HEK293 (cell line): Measurements from ENCODE around the gene PMF1.

Experiments used
- CTCF ChIA-PET: fragments of 350-600 bp; formaldehyde crosslinking; extraction: SDS; loops from one replicate; lab custom pipeline; 2021; ENCODE audit warnings: antibody characterized with exemption; lab: Yijun Ruan, JAX
- POLR2A ChIA-PET: fragments of 300-600 bp; formaldehyde crosslinking; extraction: SDS; loops from one replicate; lab custom pipeline; 2020; ENCODE audit warnings: antibody characterized with exemption, inconsistent platforms; lab: Yijun Ruan, JAX
- H3K27ac ChIP-seq: fragments of 200-500 bp; sonication (Bioruptor generic); 2 replicates; pipeline ENCODE4 v1.5.1; 2014; ENCODE audit warnings: low read depth, low read length, control low read depth, inconsistent platforms; ENCODE audit errors: extremely low read depth
- H3K36me3 ChIP-seq, 2 experiments: fragments of 200-500 bp in 1 of 2; sonication (Bioruptor generic) in 1 of 2; 1 replicate in 1 of 2; 2 replicates in 1 of 2; pipeline ENCODE4 v1.5.1; 2014 to 2017; ENCODE audit warnings: inconsistent platforms in 2 of 2, low read length in 2 of 2; ENCODE audit not compliant: control insufficient read depth in 2 of 2, insufficient read depth in 1 of 2
- H3K4me1 ChIP-seq: fragments of 200-500 bp; sonication (Bioruptor generic); 2 replicates; pipeline ENCODE4 v1.5.1; 2014; ENCODE audit warnings: mild to moderate bottlenecking, low read length, inconsistent platforms; ENCODE audit not compliant: control insufficient read depth, insufficient read depth
- H3K4me3 ChIP-seq: 2 replicates; pipeline ENCODE4 v1.5.1; 2011; ENCODE audit warnings: low read depth, mild to moderate bottlenecking, control low read depth, low read length, moderate library complexity
- H3K9me3 ChIP-seq: fragments of 200-500 bp; sonication (Bioruptor generic); 2 replicates; pipeline ENCODE4 v1.5.1; 2014; ENCODE audit warnings: low read depth, low read length, inconsistent platforms; ENCODE audit not compliant: control insufficient read depth, insufficient read depth
- HOXA7 ChIP-seq: sonication (generic); formaldehyde crosslinking; IDR thresholded peaks from 2 replicates; pipeline ENCODE4 v1.8.1; 2022; ENCODE audit warnings: missing genetic modification reagents, borderline replicate concordance
- MZF1 ChIP-seq: fragments of 450-650 bp; formaldehyde crosslinking; IDR thresholded peaks from 2 replicates; pipeline ENCODE4 v1.5.1; 2017; ENCODE audit warnings: missing biosample characterization, missing genetic modification characterization, borderline replicate concordance
- REPIN1 ChIP-seq: fragments of 450-650 bp; formaldehyde crosslinking; IDR thresholded peaks from 2 replicates; pipeline ENCODE4 v1.5.1; 2017; ENCODE audit warnings: missing biosample characterization, missing genetic modification characterization, low read depth
- WT1 ChIP-seq: fragments of 450-650 bp; formaldehyde crosslinking; IDR thresholded peaks from 2 replicates; pipeline ENCODE4 v1.5.1; 2016; ENCODE audit warnings: missing biosample characterization, missing genetic modification characterization
- ZNF324 ChIP-seq: fragments of 450-650 bp; formaldehyde crosslinking; IDR thresholded peaks from 2 replicates; pipeline ENCODE4 v1.5.1; 2016; ENCODE audit warnings: missing biosample characterization, missing genetic modification characterization
- ZNF394 ChIP-seq: fragments of 450-650 bp; formaldehyde crosslinking; IDR thresholded peaks from 2 replicates; pipeline ENCODE4 v1.5.1; 2016; ENCODE audit warnings: missing biosample characterization, missing genetic modification characterization, mild to moderate bottlenecking, moderate library complexity, borderline replicate concordance
- ZNF404 ChIP-seq: fragments of 450-650 bp; formaldehyde crosslinking; IDR thresholded peaks from 2 replicates; pipeline ENCODE4 v1.5.1; 2017; ENCODE audit warnings: missing biosample characterization, missing genetic modification characterization
- ZNF501 ChIP-seq: fragments of 450-650 bp; formaldehyde crosslinking; IDR thresholded peaks from 2 replicates; pipeline ENCODE4 v1.5.1; 2016; ENCODE audit warnings: missing biosample characterization, missing genetic modification characterization
- ZNF621 ChIP-seq: fragments of 450-650 bp; formaldehyde crosslinking; IDR thresholded peaks from 2 replicates; pipeline ENCODE4 v1.5.1; 2017; ENCODE audit warnings: missing biosample characterization, missing genetic modification characterization
- ZNF626 ChIP-seq: fragments of 450-650 bp; sonication (Bioruptor Pico); formaldehyde crosslinking; IDR thresholded peaks from 2 replicates; pipeline ENCODE4 v1.5.1; 2018; ENCODE audit warnings: missing biosample characterization, missing genetic modification characterization, inconsistent platforms
- TF ChIP-seq, protein P1 (sequence below): fragments of 450-650 bp; formaldehyde crosslinking; IDR thresholded peaks from 2 replicates; pipeline ENCODE4; 2016; ENCODE audit warnings: missing biosample characterization, missing genetic modification characterization
- TF ChIP-seq, protein P2 (sequence below): fragments of 450-650 bp; formaldehyde crosslinking; IDR thresholded peaks from 2 replicates; pipeline ENCODE4 v1.5.1; 2016; ENCODE audit warnings: missing biosample characterization, missing genetic modification characterization
- TF ChIP-seq, protein P3 (sequence below): fragments of 450-650 bp; formaldehyde crosslinking; IDR thresholded peaks from 2 replicates; pipeline ENCODE4 v1.5.1; 2017; ENCODE audit warnings: missing biosample characterization, missing genetic modification characterization
- TF ChIP-seq, protein P4 (sequence below): fragments of 450-650 bp; formaldehyde crosslinking; IDR thresholded peaks from 2 replicates; pipeline ENCODE4 v1.5.1; 2017; ENCODE audit warnings: missing biosample characterization, missing genetic modification characterization
- TF ChIP-seq, protein P5 (sequence below): fragments of 450-650 bp; formaldehyde crosslinking; IDR thresholded peaks from 2 replicates; pipeline ENCODE4 v1.5.1; 2016; ENCODE audit warnings: missing biosample characterization, missing genetic modification characterization

PMF1 gene

DNA sequence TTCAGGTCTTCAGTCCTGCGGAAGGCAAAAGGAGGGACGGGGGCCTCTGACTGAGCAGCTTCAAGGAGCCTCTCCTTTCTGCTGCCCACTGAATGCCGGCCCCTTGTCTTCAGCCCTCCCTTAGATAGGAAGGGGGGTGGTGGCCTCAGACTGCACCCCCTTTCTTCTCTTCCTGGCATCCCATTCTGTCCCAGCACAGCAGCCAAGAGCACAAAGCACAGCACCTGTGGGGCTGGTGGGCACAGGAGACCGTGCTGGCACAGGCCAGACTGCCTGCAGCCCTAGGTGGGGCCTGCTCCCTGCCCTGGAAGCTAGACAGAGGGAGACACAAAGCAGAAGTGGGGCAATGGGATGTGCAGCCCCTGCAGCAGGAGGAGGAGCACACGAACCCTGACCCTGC, 36.8 kb downstream of the PMF1 start:
- Histone ChIP-seq H3K9me3 (no peaks in the 10 kb centered on the region), H3K4me3 (no peak overlapping the region), H3K4me1 (no peaks in the 10 kb centered on the region), H3K27ac (no peak overlapping the region), H3K36me3 (peaks cover 7 to 63% of the 10 kb centered on the region in 2 experiments; a peak in 2 of 3 replicates)
- no peak for TF ChIP-seq ZNF626 (tag by site-specific recombination)
- no peak for TF ChIP-seq ZNF404 (tag by site-specific recombination)
- no peak for TF ChIP-seq ZNF324 (tag by site-specific recombination)
- TF ChIP-seq, protein P1, sequence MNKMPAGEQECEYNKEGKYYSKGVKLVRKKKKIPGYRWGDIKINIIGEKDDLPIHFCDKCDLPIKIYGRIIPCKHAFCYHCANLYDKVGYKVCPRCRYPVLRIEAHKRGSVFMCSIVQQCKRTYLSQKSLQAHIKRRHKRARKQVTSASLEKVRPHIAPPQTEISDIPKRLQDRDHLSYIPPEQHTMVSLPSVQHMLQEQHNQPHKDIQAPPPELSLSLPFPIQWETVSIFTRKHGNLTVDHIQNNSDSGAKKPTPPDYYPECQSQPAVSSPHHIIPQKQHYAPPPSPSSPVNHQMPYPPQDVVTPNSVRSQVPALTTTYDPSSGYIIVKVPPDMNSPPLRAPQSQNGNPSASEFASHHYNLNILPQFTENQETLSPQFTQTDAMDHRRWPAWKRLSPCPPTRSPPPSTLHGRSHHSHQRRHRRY (tag by site-specific recombination) = no peak
- TF ChIP-seq ZNF501 (tag by site-specific recombination) = no peak
- TF ChIP-seq, protein P2, sequence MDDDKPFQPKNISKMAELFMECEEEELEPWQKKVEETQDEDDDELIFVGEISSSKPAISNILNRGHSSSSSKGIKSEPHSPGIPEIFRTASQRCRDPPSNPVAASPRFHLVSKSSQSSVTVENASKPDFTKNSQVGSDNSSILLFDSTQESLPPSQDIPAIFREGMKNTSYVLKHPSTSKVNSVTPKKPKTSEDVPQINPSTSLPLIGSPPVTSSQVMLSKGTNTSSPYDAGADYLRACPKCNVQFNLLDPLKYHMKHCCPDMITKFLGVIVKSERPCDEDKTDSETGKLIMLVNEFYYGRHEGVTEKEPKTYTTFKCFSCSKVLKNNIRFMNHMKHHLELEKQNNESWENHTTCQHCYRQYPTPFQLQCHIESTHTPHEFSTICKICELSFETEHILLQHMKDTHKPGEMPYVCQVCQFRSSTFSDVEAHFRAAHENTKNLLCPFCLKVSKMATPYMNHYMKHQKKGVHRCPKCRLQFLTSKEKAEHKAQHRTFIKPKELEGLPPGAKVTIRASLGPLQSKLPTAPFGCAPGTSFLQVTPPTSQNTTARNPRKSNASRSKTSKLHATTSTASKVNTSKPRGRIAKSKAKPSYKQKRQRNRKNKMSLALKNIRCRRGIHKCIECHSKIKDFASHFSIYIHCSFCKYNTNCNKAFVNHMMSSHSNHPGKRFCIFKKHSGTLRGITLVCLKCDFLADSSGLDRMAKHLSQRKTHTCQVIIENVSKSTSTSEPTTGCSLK (tag by site-specific recombination) = no peak
- no peak for TF ChIP-seq ZNF621 (tag by site-specific recombination)
- no peak for TF ChIP-seq WT1 (tag by site-specific recombination)
- TF ChIP-seq REPIN1 (tag by site-specific recombination) = no peak
- TF ChIP-seq, protein P3, sequence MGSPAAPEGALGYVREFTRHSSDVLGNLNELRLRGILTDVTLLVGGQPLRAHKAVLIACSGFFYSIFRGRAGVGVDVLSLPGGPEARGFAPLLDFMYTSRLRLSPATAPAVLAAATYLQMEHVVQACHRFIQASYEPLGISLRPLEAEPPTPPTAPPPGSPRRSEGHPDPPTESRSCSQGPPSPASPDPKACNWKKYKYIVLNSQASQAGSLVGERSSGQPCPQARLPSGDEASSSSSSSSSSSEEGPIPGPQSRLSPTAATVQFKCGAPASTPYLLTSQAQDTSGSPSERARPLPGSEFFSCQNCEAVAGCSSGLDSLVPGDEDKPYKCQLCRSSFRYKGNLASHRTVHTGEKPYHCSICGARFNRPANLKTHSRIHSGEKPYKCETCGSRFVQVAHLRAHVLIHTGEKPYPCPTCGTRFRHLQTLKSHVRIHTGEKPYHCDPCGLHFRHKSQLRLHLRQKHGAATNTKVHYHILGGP (tag by site-specific recombination) = no peak
- TF ChIP-seq, protein P4, sequence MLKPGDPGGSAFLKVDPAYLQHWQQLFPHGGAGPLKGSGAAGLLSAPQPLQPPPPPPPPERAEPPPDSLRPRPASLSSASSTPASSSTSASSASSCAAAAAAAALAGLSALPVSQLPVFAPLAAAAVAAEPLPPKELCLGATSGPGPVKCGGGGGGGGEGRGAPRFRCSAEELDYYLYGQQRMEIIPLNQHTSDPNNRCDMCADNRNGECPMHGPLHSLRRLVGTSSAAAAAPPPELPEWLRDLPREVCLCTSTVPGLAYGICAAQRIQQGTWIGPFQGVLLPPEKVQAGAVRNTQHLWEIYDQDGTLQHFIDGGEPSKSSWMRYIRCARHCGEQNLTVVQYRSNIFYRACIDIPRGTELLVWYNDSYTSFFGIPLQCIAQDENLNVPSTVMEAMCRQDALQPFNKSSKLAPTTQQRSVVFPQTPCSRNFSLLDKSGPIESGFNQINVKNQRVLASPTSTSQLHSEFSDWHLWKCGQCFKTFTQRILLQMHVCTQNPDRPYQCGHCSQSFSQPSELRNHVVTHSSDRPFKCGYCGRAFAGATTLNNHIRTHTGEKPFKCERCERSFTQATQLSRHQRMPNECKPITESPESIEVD (tag by site-specific recombination) = no peak
- no peak for TF ChIP-seq MZF1
- POLR2A ChIA-PET = interaction anchor here (0.5 kb wide), 1 partner anchor 16 kb away, joined by 3 read pairs; no protein-coding TSS in a partner anchor
- CTCF ChIA-PET = interaction anchor here (1.5 to 1.6 kb wide), 2 partner anchors 24 to 109 kb away, joined by 5 to 6 read pairs; no protein-coding TSS in a partner anchor

DNA sequence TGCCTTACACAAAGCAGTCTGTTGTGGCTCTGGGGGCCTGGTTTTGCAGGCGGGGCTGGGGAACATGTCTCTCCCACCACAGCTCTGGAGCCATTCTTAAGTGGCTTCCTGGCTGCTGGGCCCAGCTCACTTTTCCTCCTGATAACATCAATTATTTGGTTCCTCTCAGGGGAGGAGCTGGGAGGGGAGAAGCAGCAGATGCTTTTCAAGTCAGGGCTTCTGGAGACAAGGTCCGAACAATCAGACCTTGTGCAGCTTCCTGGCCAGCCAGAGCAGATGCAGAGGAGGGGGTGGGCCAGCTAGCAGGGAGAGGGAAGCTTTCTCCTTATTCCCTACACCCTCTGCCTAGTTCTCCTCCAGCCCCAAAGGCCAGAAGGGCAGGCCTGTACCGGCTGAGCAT, 38.7 kb downstream of the PMF1 start:
- CTCF ChIA-PET = interaction anchor here (0.9 kb wide), 1 partner anchor 26 kb away, joined by 3 read pairs; no protein-coding TSS in a partner anchor
- no peaks in the 10 kb centered on the region for H3K4me1 ChIP-seq
- peaks cover 20 to 75% of the 10 kb centered on the region in 2 experiments for H3K36me3 ChIP-seq
- H3K27ac ChIP-seq = no peak overlapping the region
- TF ChIP-seq, protein P5, sequence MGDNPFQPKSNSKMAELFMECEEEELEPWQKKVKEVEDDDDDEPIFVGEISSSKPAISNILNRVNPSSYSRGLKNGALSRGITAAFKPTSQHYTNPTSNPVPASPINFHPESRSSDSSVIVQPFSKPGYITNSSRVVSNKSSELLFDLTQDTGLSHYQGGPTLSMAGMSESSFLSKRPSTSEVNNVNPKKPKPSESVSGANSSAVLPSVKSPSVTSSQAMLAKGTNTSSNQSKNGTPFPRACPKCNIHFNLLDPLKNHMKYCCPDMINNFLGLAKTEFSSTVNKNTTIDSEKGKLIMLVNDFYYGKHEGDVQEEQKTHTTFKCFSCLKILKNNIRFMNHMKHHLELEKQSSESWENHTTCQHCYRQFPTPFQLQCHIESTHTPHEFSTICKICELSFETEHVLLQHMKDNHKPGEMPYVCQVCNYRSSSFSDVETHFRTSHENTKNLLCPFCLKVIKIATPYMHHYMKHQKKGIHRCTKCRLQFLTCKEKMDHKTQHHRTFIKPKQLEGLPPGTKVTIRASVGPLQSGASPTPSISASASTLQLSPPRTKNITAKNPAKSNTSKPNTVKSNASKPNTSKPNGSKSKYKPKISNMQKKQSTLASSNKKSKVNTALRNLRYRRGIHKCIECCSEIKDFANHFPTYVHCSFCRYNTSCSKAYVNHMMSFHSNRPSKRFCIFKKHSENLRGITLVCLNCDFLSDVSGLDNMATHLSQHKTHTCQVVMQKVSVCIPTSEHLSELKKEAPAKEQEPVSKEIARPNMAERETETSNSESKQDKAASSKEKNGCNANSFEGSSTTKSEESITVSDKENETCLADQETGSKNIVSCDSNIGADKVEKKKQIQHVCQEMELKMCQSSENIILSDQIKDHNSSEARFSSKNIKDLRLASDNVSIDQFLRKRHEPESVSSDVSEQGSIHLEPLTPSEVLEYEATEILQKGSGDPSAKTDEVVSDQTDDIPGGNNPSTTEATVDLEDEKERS (tag by site-specific recombination) = no peak
- no peak for TF ChIP-seq HOXA7 (CRISPR knock-in tag)
- peak; percentile 73; the same call in 1 of the 2 replicates for TF ChIP-seq ZNF394 (tag by site-specific recombination)
- no peak overlapping the region for H3K4me3 ChIP-seq
- no peaks in the 10 kb centered on the region for H3K9me3 ChIP-seq
- POLR2A ChIA-PET = interaction anchor here (0.9 to 1.2 kb wide), 2 partner anchors 12 to 21 kb away, joined by 3 read pairs; no protein-coding TSS in a partner anchor
